Activated T-helper 17 cell treated with anti-CD3 and anti-CD28 coated beads, Interleukin-2, amount 50 U/mL, for 72 hours (primary cell): Measurements from ENCODE around the gene MOCS3. TPM values are rescaled to one million over a fixed set of nuclear protein-coding genes. Genes with fewer than 3 reads are reported as not detected.

Experiments
- ATAC-seq: fragments of 150-1000 bp; cut with Tn5 transposase; replicated peaks from 2 replicates; pipeline ENCODE4 v1.10.0; 2021; ENCODE audit warnings: mild to moderate bottlenecking, moderate library complexity
- H3K27ac Mint-ChIP-seq: one replicate; pipeline ENCODE4 v1.8.0; 2022; ENCODE audit warnings: mixed read lengths
- H3K27me3 Mint-ChIP-seq: one replicate; pipeline ENCODE4 v1.8.0; 2022; ENCODE audit warnings: mixed read lengths
- H3K36me3 Mint-ChIP-seq: one replicate; pipeline ENCODE4 v1.8.0; 2022; ENCODE audit warnings: low read depth, mild to moderate bottlenecking, mixed read lengths
- H3K4me1 Mint-ChIP-seq: one replicate; pipeline ENCODE4 v1.8.0; 2022; ENCODE audit warnings: mixed read lengths
- H3K4me3 Mint-ChIP-seq: one replicate; pipeline ENCODE4 v1.8.0; 2022; ENCODE audit warnings: mild to moderate bottlenecking, mixed read lengths
- H3K9me3 Mint-ChIP-seq: one replicate; pipeline ENCODE4 v1.8.0; 2022; ENCODE audit warnings: mixed read lengths
- total RNA-seq, 2 donors: library from RNA; stranded (reverse); gene quantifications; one replicate each; pipeline ENCODE4 v1.2.3, GENCODE V29; 2022

Gene MOCS3
- total RNA-seq, result 1 to 10 TPM; 3.0 to 5.4 TPM

DNA sequence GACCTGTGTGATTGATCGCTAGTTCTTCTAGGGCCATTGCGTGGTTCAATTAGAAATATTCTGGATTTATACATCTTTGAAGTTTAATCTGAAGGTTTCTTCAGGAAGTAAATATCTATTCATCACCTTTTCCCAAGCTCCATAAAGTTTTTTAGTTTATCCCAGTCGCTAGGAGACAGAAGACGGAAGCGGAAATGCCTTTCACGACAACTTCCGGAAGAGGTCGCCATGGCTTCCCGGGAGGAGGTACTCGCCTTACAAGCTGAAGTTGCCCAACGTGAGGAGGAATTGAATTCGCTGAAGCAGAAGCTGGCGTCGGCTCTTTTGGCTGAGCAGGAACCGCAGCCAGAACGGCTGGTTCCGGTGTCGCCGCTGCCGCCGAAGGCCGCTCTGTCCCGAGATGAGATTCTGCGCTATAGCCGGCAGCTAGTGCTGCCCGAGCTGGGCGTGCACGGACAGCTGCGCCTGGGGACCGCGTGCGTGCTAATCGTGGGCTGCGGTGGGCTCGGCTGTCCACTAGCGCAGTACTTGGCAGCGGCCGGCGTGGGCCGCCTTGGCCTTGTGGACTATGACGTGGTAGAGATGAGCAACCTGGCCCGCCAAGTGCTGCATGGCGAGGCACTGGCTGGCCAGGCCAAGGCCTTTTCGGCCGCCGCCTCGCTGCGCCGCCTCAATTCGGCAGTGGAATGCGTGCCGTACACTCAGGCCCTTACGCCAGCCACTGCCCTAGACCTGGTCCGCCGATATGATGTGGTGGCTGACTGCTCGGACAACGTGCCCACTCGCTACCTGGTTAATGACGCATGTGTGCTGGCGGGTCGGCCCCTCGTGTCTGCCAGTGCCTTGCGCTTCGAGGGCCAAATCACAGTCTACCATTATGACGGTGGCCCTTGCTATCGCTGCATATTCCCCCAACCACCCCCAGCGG is at the start of gene MOCS3:
Gene MOCS3, plus strand, starts transcription at position 204 of the 928 bp plus-strand sequence. Its CDS starts 25 bp downstream, at position 229.
- Mint-ChIP-seq H3K36me3 (peaks cover 79% of the 10 kb centered on the region), H3K27me3 (no peaks in the 10 kb centered on the region), H3K27ac (peak within 1 kb of the TSS; percentile 100), H3K9me3 (no peaks in the 10 kb centered on the region), H3K4me1 (peaks cover 14% of the 10 kb centered on the region), H3K4me3 (peak within 1 kb of the TSS; percentile 97)
- ATAC-seq, result peak; percentile 85

DNA sequence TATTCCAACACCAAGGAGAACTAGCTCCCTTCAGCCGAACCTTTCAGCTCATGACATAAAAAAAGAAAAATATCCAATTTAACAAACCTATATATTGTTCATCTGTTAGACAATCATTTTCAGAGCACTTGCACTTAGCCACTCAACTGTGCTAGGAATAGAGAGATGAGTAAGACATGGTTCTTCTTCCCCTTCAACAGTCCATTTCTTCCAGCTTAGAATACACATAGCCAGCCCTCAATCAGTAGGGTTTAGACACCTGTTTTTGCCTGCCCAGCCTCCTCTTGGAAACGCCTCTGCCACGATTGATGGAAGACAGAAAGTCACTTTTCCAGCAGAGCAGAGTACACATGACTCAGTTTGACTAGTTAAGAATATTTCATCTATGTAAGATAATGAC is 49.2 kb upstream of the MOCS3 start:
- H3K27ac Mint-ChIP-seq, result peak overlapping the region; percentile 62
- peaks cover 76% of the 10 kb centered on the region for H3K36me3 Mint-ChIP-seq
- peak overlapping the region; percentile 33 for H3K4me3 Mint-ChIP-seq
- no peak for ATAC-seq
- peaks cover 33% of the 10 kb centered on the region for H3K4me1 Mint-ChIP-seq
- no peaks in the 10 kb centered on the region for H3K27me3 Mint-ChIP-seq
- H3K9me3 Mint-ChIP-seq, result no peaks in the 10 kb centered on the region

DNA sequence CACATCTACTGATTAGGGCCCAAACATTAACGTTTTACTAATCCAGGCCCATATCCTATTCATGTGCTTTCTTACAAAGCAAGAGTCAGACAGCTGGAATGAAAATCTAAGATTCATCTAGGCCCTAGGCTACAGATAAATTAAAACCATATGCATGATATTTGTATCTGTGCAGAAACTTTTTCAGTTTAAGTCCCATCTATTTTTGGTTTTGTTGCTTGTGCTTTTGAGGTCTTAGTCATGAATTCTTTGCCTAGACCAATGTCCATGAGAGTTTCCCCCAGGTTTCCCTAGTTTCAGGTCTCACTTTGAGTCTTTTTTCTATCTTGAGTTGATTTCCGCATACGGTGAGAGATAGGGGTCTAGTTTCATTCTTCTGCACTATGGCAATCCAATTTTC is 47.6 kb upstream of the MOCS3 start:
- Mint-ChIP-seq H3K9me3 (no peaks in the 10 kb centered on the region), H3K4me3 (peak overlapping the region; percentile 61), H3K4me1 (peaks cover 45% of the 10 kb centered on the region), H3K27me3 (no peaks in the 10 kb centered on the region), H3K36me3 (peaks cover 73% of the 10 kb centered on the region), H3K27ac (peak overlapping the region; percentile 77)
- ATAC-seq, result no peak

GRCh38 chr20:50911716-50912115 is 46.9 kb upstream of the MOCS3 start:
- H3K4me1 Mint-ChIP-seq, result peaks cover 51% of the 10 kb centered on the region
- peaks cover 75% of the 10 kb centered on the region for H3K36me3 Mint-ChIP-seq
- H3K4me3 Mint-ChIP-seq, result peak overlapping the region; percentile 61
- peak; percentile 72 for ATAC-seq
- H3K27me3 Mint-ChIP-seq, result no peaks in the 10 kb centered on the region
- H3K9me3 Mint-ChIP-seq, result no peaks in the 10 kb centered on the region
- peak overlapping the region; percentile 77 for H3K27ac Mint-ChIP-seq

GRCh38 chr20:50913690-50914375 is 44.8 kb upstream of the MOCS3 start:
- ATAC-seq, result peak; percentile 91
- Mint-ChIP-seq H3K27ac (peak overlapping the region; percentile 64), H3K36me3 (peaks cover 84% of the 10 kb centered on the region), H3K4me1 (peaks cover 70% of the 10 kb centered on the region), H3K4me3 (peak overlapping the region; percentile 43), H3K27me3 (no peaks in the 10 kb centered on the region), H3K9me3 (no peaks in the 10 kb centered on the region)

GRCh38 chr20:50915424-50915823 is 43.2 kb upstream of the MOCS3 start:
- no peak for ATAC-seq
- H3K4me3 Mint-ChIP-seq, result peak overlapping the region; percentile 43
- H3K27ac Mint-ChIP-seq, result peak overlapping the region; percentile 55
- H3K4me1 Mint-ChIP-seq, result peaks cover 65% of the 10 kb centered on the region
- peaks cover 89% of the 10 kb centered on the region for H3K36me3 Mint-ChIP-seq
- H3K27me3 Mint-ChIP-seq, result no peaks in the 10 kb centered on the region
- H3K9me3 Mint-ChIP-seq, result no peaks in the 10 kb centered on the region

DNA sequence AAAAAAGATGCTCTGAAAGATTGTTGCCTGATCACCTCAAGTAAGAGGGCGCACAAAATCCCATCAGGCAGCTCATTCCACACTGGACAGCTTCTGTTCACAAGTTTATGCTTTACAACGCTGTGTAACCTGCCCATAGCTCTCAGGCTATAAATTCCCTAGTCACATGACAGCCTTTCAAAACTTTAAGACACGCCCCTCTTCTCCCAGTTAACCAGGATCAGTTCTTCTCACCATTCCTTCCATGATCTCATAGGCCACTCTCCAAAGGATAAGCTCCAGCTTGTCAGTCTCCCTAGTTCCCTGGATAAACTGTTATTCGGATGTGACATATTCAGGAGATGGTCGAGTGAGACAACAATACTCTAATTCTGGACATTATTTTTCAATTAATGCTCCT is 42.4 kb upstream of the MOCS3 start:
- ATAC-seq, result no peak
- Mint-ChIP-seq H3K4me3 (no peak overlapping the region), H3K4me1 (peaks cover 64% of the 10 kb centered on the region), H3K27me3 (no peaks in the 10 kb centered on the region), H3K27ac (peak overlapping the region; percentile 66), H3K36me3 (peaks cover 90% of the 10 kb centered on the region), H3K9me3 (no peaks in the 10 kb centered on the region)

DNA sequence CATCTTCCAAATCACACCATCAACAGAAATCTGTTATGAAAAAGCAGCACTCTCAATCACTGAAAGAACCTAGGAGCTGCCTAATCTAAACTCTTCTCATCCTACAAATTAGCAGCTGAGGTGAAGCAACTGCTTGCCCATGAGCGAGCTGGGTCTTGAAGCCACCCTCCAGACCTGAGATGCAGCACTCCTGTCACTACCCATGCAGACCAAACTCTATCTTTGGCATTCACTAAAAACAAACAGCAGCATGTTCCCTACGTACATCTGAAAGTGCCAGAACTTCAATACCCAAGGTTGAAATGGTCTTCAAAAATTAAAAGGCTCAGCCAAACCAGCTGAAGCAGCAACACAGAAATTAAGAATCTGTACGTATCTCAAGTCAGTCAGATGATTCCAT is 41.7 kb upstream of the MOCS3 start:
- ATAC-seq, result no peak
- peak overlapping the region; percentile 24 for H3K4me3 Mint-ChIP-seq
- H3K27ac Mint-ChIP-seq, result peak overlapping the region; percentile 66
- no peaks in the 10 kb centered on the region for H3K9me3 Mint-ChIP-seq
- peaks cover 63% of the 10 kb centered on the region for H3K4me1 Mint-ChIP-seq
- peaks cover 89% of the 10 kb centered on the region for H3K36me3 Mint-ChIP-seq
- no peaks in the 10 kb centered on the region for H3K27me3 Mint-ChIP-seq

- Mint-ChIP-seq H3K4me3 (no peak overlapping the region), H3K36me3 (peaks cover 91% of the 10 kb centered on the region), H3K9me3 (no peaks in the 10 kb centered on the region), H3K27me3 (no peaks in the 10 kb centered on the region), H3K27ac (no peak overlapping the region), H3K4me1 (peaks cover 62% of the 10 kb centered on the region)
- no peak for ATAC-seq
These were observed 40.2 kb upstream of the MOCS3 start for GRCh38 chr20:50918403-50918802.

GRCh38 chr20:50919567-50919966 is 39.1 kb upstream of the MOCS3 start:
- no peak overlapping the region for H3K4me3 Mint-ChIP-seq
- no peaks in the 10 kb centered on the region for H3K9me3 Mint-ChIP-seq
- peaks cover 91% of the 10 kb centered on the region for H3K36me3 Mint-ChIP-seq
- no peak for ATAC-seq
- H3K27me3 Mint-ChIP-seq, result no peaks in the 10 kb centered on the region
- H3K4me1 Mint-ChIP-seq, result peaks cover 51% of the 10 kb centered on the region
- peak overlapping the region; percentile 80 for H3K27ac Mint-ChIP-seq

DNA sequence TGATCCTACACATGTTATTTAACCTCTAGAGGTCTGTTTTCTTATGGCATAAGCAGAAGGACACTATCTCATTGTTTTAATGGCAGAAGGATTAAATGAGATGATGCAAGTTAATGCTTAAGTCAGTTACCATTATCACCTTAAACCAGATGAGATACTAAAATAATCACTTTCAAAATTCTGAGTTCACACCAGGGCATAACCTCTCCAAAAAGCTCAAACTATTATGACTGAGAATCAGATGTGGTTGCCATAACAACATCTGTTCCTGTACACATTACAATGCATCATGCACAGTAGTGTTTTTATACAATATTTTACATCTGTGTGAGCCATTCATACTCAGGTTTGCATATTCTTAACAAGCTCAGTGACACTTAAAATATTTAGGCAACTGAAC is 37.6 kb upstream of the MOCS3 start:
- H3K4me3 Mint-ChIP-seq, result no peak overlapping the region
- H3K4me1 Mint-ChIP-seq, result peaks cover 53% of the 10 kb centered on the region
- no peaks in the 10 kb centered on the region for H3K27me3 Mint-ChIP-seq
- H3K27ac Mint-ChIP-seq, result peak overlapping the region; percentile 75
- no peaks in the 10 kb centered on the region for H3K9me3 Mint-ChIP-seq
- H3K36me3 Mint-ChIP-seq, result peaks cover 93% of the 10 kb centered on the region
- ATAC-seq, result peak; percentile 75

GRCh38 chr20:50921803-50922501 is 36.7 kb upstream of the MOCS3 start:
- Mint-ChIP-seq H3K9me3 (no peaks in the 10 kb centered on the region), H3K4me1 (peaks cover 45% of the 10 kb centered on the region), H3K36me3 (peaks cover 93% of the 10 kb centered on the region), H3K27me3 (no peaks in the 10 kb centered on the region), H3K27ac (peak overlapping the region; percentile 75), H3K4me3 (no peak overlapping the region)
- ATAC-seq, result no peak

- Mint-ChIP-seq H3K27me3 (no peaks in the 10 kb centered on the region), H3K4me3 (peak overlapping the region; percentile 46), H3K9me3 (no peaks in the 10 kb centered on the region), H3K36me3 (peaks cover 94% of the 10 kb centered on the region), H3K4me1 (peaks cover 46% of the 10 kb centered on the region), H3K27ac (peak overlapping the region; percentile 44)
- no peak for ATAC-seq
These were observed 34.2 kb upstream of the MOCS3 start for GRCh38 chr20:50924261-50924920.

GRCh38 chr20:50926530-50926929 is 32.1 kb upstream of the MOCS3 start:
- Mint-ChIP-seq H3K27me3 (no peaks in the 10 kb centered on the region), H3K27ac (no peak overlapping the region), H3K9me3 (no peaks in the 10 kb centered on the region), H3K36me3 (peaks cover 88% of the 10 kb centered on the region), H3K4me1 (peaks cover 39% of the 10 kb centered on the region), H3K4me3 (no peak overlapping the region)
- ATAC-seq, result no peak
